SU-DHL-6 (cell line): Measurements from ENCODE around the gene NME7.

Experiments used
- EZH2phosphoT487 ChIP-seq: fragments of 200-600 bp; sonication (generic), shearing (Covaris generic); conservative IDR thresholded peaks from 2 replicates; pipeline ENCODE4 v1.6.1; 2018; ENCODE audit warnings: mild to moderate bottlenecking, antibody characterized with exemption, low read length, moderate library complexity, mixed read lengths
- TF ChIP-seq, protein P1 (sequence below): fragments of 200-600 bp; sonication (generic); IDR thresholded peaks from one replicate; pipeline ENCODE4 v1.5.1; 2017; ENCODE audit warnings: antibody characterized with exemption, mild to moderate bottlenecking, low read length, moderate library complexity; ENCODE audit not compliant: insufficient read depth, poor library complexity, severe bottlenecking

GRCh38 chr1:169085911-169086310, 281.7 kb downstream of the NME7 start:
- TF ChIP-seq, protein P1, sequence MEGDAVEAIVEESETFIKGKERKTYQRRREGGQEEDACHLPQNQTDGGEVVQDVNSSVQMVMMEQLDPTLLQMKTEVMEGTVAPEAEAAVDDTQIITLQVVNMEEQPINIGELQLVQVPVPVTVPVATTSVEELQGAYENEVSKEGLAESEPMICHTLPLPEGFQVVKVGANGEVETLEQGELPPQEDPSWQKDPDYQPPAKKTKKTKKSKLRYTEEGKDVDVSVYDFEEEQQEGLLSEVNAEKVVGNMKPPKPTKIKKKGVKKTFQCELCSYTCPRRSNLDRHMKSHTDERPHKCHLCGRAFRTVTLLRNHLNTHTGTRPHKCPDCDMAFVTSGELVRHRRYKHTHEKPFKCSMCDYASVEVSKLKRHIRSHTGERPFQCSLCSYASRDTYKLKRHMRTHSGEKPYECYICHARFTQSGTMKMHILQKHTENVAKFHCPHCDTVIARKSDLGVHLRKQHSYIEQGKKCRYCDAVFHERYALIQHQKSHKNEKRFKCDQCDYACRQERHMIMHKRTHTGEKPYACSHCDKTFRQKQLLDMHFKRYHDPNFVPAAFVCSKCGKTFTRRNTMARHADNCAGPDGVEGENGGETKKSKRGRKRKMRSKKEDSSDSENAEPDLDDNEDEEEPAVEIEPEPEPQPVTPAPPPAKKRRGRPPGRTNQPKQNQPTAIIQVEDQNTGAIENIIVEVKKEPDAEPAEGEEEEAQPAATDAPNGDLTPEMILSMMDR = no peak
- no peak for TF ChIP-seq EZH2phosphoT487
